H9 (cell line): Measurements from ENCODE around the gene NR3C2. TPM values are rescaled to one million over a fixed set of nuclear protein-coding genes. Genes with fewer than 3 reads are reported as not detected.

Source experiments
- DNase-seq: peaks from one replicate; pipeline ENCODE4 v3.0.0-alpha.2; 2017
- H2AFZ ChIP-seq: one replicate; pipeline ENCODE4 v1.6.1; 2013; ENCODE audit warnings: mild to moderate bottlenecking, low read length, control low read depth, moderate library complexity
- H2AK5ac ChIP-seq: 2 replicates; pipeline ENCODE4 v1.6.1; 2013; ENCODE audit warnings: low read length, control low read depth, mixed read lengths; ENCODE audit not compliant: insufficient read length
- H2BK120ac ChIP-seq: one replicate; pipeline ENCODE4 v1.6.1; 2013; ENCODE audit warnings: low read depth, mild to moderate bottlenecking, low read length, control low read depth, inconsistent platforms; ENCODE audit not compliant: poor library complexity, severe bottlenecking
- H2BK12ac ChIP-seq: 2 replicates; pipeline ENCODE4 v1.6.1; 2013; ENCODE audit warnings: low read length, control low read depth, mixed read lengths, low read depth; ENCODE audit not compliant: insufficient read length
- H2BK15ac ChIP-seq: 2 replicates; pipeline ENCODE4 v1.6.1; 2013; ENCODE audit warnings: low read depth, low read length, control low read depth
- H2BK20ac ChIP-seq: one replicate; pipeline ENCODE4 v1.6.1; 2013; ENCODE audit warnings: low read depth, mild to moderate bottlenecking, low read length, control low read depth, inconsistent platforms; ENCODE audit not compliant: poor library complexity, severe bottlenecking
- H2BK5ac ChIP-seq: 2 replicates; pipeline ENCODE4 v1.6.1; 2013; ENCODE audit warnings: low read length, control low read depth, mixed read lengths; ENCODE audit not compliant: insufficient read length
- H3K14ac ChIP-seq: 2 replicates; pipeline ENCODE4 v1.6.1; 2013; ENCODE audit warnings: low read length, control low read depth; ENCODE audit not compliant: insufficient read depth
- H3K18ac ChIP-seq: 2 replicates; pipeline ENCODE4 v1.6.1; 2013; ENCODE audit warnings: low read depth, mild to moderate bottlenecking, mixed read lengths, low read length, control low read depth; ENCODE audit not compliant: insufficient read length
- H3K23ac ChIP-seq: 2 replicates; pipeline ENCODE4 v1.6.1; 2013; ENCODE audit warnings: low read length, control low read depth, mixed read lengths, low read depth; ENCODE audit not compliant: insufficient read length
- H3K23me2 ChIP-seq: 2 replicates; pipeline ENCODE4 v1.6.1; 2013; ENCODE audit warnings: low read depth, mild to moderate bottlenecking, mixed read lengths, low read length, control low read depth; ENCODE audit not compliant: insufficient read length, poor library complexity, severe bottlenecking
- H3K27ac ChIP-seq: 2 replicates; pipeline ENCODE4 v1.5.1; 2013; ENCODE audit warnings: low read length, control low read depth, mixed read lengths, low read depth; ENCODE audit not compliant: insufficient read length
- H3K27me3 ChIP-seq: 2 replicates; pipeline ENCODE4 v1.6.1; 2013; ENCODE audit warnings: low read length, control low read depth, inconsistent platforms; ENCODE audit not compliant: insufficient read depth
- H3K4ac ChIP-seq: 2 replicates; pipeline ENCODE4 v1.6.1; 2013; ENCODE audit warnings: low read depth, mild to moderate bottlenecking, control low read depth, inconsistent platforms, low read length, moderate library complexity
- H3K4me1 ChIP-seq: 2 replicates; pipeline ENCODE4 v1.6.1; 2013; ENCODE audit warnings: low read length, control low read depth, inconsistent platforms; ENCODE audit not compliant: insufficient read depth
- H3K4me2 ChIP-seq: 2 replicates; pipeline ENCODE4 v1.6.1; 2013; ENCODE audit warnings: low read length, control low read depth, mixed read lengths; ENCODE audit not compliant: insufficient read length, insufficient read depth
- H3K56ac ChIP-seq: 2 replicates; pipeline ENCODE4 v1.6.1; 2013; ENCODE audit warnings: low read depth, mild to moderate bottlenecking, mixed read lengths, low read length, control low read depth; ENCODE audit not compliant: insufficient read length
- H3K79me1 ChIP-seq: 2 replicates; pipeline ENCODE4 v1.6.1; 2013; ENCODE audit warnings: low read depth, mild to moderate bottlenecking, moderate library complexity, low read length, control low read depth, inconsistent platforms; ENCODE audit not compliant: insufficient read depth, poor library complexity, severe bottlenecking
- H3K79me2 ChIP-seq: 2 replicates; pipeline ENCODE4 v1.6.1; 2013; ENCODE audit warnings: low read length, control low read depth, inconsistent platforms; ENCODE audit not compliant: insufficient read depth
- H3K9ac ChIP-seq: 2 replicates; pipeline ENCODE4 v1.6.1; 2013; ENCODE audit warnings: low read length, control low read depth, mixed read lengths; ENCODE audit not compliant: insufficient read length; ENCODE audit errors: extremely low read depth
- H3K9me3 ChIP-seq: one replicate; pipeline ENCODE4 v1.6.1; 2013; ENCODE audit warnings: low read depth, low read length, inconsistent platforms; ENCODE audit not compliant: control insufficient read depth
- H3T11ph ChIP-seq: one replicate; pipeline ENCODE4 v1.6.1; 2013; ENCODE audit warnings: mild to moderate bottlenecking, low read length, control low read depth, inconsistent platforms
- H4K20me1 ChIP-seq: one replicate; pipeline ENCODE4 v1.6.1; 2013; ENCODE audit not compliant: control insufficient read depth, insufficient read length, insufficient read depth
- H4K5ac ChIP-seq: 2 replicates; pipeline ENCODE4 v1.6.1; 2013; ENCODE audit warnings: low read depth, mild to moderate bottlenecking, mixed read lengths, low read length, control low read depth; ENCODE audit not compliant: insufficient read length
- H4K8ac ChIP-seq: replicated peaks from 2 replicates; pipeline ENCODE4 v1.6.1; 2013; ENCODE audit warnings: low read length, control low read depth, mixed read lengths, low read depth; ENCODE audit not compliant: insufficient read length
- H4K91ac ChIP-seq: 2 replicates; pipeline ENCODE4 v1.6.1; 2013; ENCODE audit warnings: low read depth, mild to moderate bottlenecking, moderate library complexity, mixed read lengths, low read length, control low read depth; ENCODE audit not compliant: insufficient read length
- H3K27ac Mint-ChIP-seq, 3 experiments: 2 replicates in 2 of 3; 3 replicates in 1 of 3; pipeline ENCODE4 v1.8.0; 2020 to 2021; ENCODE audit warnings: mixed read lengths in 3 of 3, mild to moderate bottlenecking in 1 of 3, moderate library complexity in 1 of 3
- H3K27me3 Mint-ChIP-seq: 2 replicates; pipeline ENCODE4 v1.8.0; 2021; ENCODE audit warnings: low read depth, mild to moderate bottlenecking, moderate library complexity, mixed read lengths
- H3K36me3 Mint-ChIP-seq, 3 experiments: 2 replicates in 2 of 3; 3 replicates in 1 of 3; pipeline ENCODE4 v1.8.0; 2020 to 2021; ENCODE audit warnings: low read depth in 3 of 3, mixed read lengths in 3 of 3; ENCODE audit not compliant: insufficient read depth in 1 of 3
- H3K4me1 Mint-ChIP-seq, 2 experiments: 2 replicates each; pipeline ENCODE4 v1.8.0; 2020; ENCODE audit warnings: mixed read lengths in 2 of 2
- H3K4me3 Mint-ChIP-seq, 2 experiments: 2 replicates in 1 of 2; 3 replicates in 1 of 2; pipeline ENCODE4 v1.8.0; 2020 to 2021; ENCODE audit warnings: mild to moderate bottlenecking in 2 of 2, mixed read lengths in 2 of 2, moderate library complexity in 1 of 2
- H3K9me3 Mint-ChIP-seq, 2 experiments: 2 replicates in 1 of 2; 3 replicates in 1 of 2; pipeline ENCODE4 v1.8.0; 2020; ENCODE audit warnings: mild to moderate bottlenecking in 2 of 2, mixed read lengths in 2 of 2, moderate library complexity in 1 of 2
- CTCF ChIP-seq: fragments of 200-600 bp; sonication (generic); conservative IDR thresholded peaks from 3 replicates; pipeline ENCODE4 v1.8.0; 2021; ENCODE audit warnings: antibody characterized with exemption, mild to moderate bottlenecking
- WGBS: extraction: QIAGEN DNeasy Blood & Tissue Kit; methylation state at CpG from one replicate; pipeline ENCODE4 v1.1.7; 2013; ENCODE audit warnings: missing lambda C conversion rate, low lambda C conversion rate, mixed read lengths; ENCODE audit not compliant: insufficient read length; ENCODE audit errors: extremely low coverage; 5-methylcytosine and 5-hydroxymethylcytosine counted together
- total RNA-seq: library from RNA; stranded (reverse); gene quantifications from 2 replicates; pipeline ENCODE4 v1.2.1, GENCODE V29; 2021

Gene NR3C2
- total RNA-seq, 1 experiment from 2014 or later = 1.4 TPM

GRCh38 chr4:148265627-148266026, 176.6 kb downstream of the NR3C2 start:
- H4K8ac ChIP-seq = no peak overlapping the region
- H3K27me3 Mint-ChIP-seq = no peaks in the 10 kb centered on the region
- no peak overlapping the region for H3K23ac ChIP-seq
- H3K79me1 ChIP-seq = no peaks in the 10 kb centered on the region
- H2AK5ac ChIP-seq = no peak overlapping the region
- no peak overlapping the region for H3K14ac ChIP-seq
- no peak overlapping the region for H2BK5ac ChIP-seq
- H3K18ac ChIP-seq = no peak overlapping the region
- H3K4ac ChIP-seq = no peak overlapping the region
- H3K4me2 ChIP-seq = no peak overlapping the region
- no peak for DNase-seq
- no peak overlapping the region for H2BK12ac ChIP-seq
- no peak overlapping the region for H4K91ac ChIP-seq
- no peaks in the 10 kb centered on the region for H4K20me1 ChIP-seq
- H4K5ac ChIP-seq = no peak overlapping the region
- WGBS = no CpG with 5 or more reads among the region's 5 CpGs
- H3K4me3 Mint-ChIP-seq = no peak overlapping the region
- TF ChIP-seq CTCF = no peak
- no peaks in the 10 kb centered on the region for H3K9me3 ChIP-seq
- H2AFZ ChIP-seq = no peak overlapping the region
- H3K27ac Mint-ChIP-seq = no peak overlapping the region
- no peak overlapping the region for H3K9ac ChIP-seq
- no peak overlapping the region for H3K27ac ChIP-seq
- no peak overlapping the region for H2BK20ac ChIP-seq
- no peaks in the 10 kb centered on the region for H3K4me1 Mint-ChIP-seq
- H3T11ph ChIP-seq = no peak overlapping the region
- no peaks in the 10 kb centered on the region for H3K27me3 ChIP-seq
- no peak overlapping the region for H3K56ac ChIP-seq
- H3K4me1 ChIP-seq = no peaks in the 10 kb centered on the region
- no peaks in the 10 kb centered on the region for H3K79me2 ChIP-seq
- H3K23me2 ChIP-seq = no peaks in the 10 kb centered on the region
- no peaks in the 10 kb centered on the region for H3K36me3 Mint-ChIP-seq
- H2BK15ac ChIP-seq = no peak overlapping the region
- H3K9me3 Mint-ChIP-seq = no peaks in the 10 kb centered on the region
- H2BK120ac ChIP-seq = no peak overlapping the region
